NCI-H526 (cell line): ENCODE data around the gene P2RY8.
"Not testable (repeated sequence)": the region's sequence is repeated elsewhere in the genome, so short reads cannot be mapped to it uniquely, and the experiment has no call there.

Source experiments
- DNase-seq, 2 experiments: peaks; one replicate each; lab custom pipeline; 2025; lab: John Stamatoyannopoulos, UW

Gene P2RY8

DNA sequence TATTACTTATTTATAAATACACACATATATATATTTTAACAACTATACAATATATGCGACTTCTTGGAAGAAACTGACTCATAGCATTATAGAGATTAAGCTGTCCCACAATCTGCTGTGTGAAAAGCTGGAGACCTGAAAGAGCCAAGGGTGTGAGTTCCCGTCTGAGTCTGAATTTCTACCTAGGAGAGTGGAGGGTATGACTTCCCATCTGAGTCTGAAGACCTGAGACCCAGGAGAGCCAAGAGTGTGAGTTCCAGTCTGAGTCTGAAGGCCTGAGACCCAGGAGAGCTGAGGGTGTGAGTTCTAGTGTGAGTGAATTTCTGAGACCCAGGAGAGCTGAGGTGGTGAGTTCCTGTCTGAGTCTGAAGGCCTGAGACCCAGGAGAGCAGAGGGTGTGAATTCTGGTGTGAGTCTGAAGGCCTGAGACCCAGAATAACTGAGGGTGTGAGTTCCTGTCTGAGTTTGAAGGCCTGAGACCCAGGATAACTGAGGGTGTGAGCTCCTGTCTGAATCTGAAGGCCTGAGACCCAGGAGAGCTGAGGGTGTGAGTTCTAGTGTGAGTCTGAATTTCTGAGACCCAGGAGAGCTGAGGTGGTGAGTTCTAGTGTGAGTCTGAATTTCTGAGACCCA is 8.9 kb upstream of the P2RY8 start:
- DNase-seq, result no peak

GRCh38 chrX:1542994-1543725 is 6.2 kb upstream of the P2RY8 start:
- DNase-seq, result no peak

GRCh38 chrX:1539146-1539545 is 2.2 kb upstream of the P2RY8 start:
- DNase-seq, result not testable (repeated sequence)

DNA sequence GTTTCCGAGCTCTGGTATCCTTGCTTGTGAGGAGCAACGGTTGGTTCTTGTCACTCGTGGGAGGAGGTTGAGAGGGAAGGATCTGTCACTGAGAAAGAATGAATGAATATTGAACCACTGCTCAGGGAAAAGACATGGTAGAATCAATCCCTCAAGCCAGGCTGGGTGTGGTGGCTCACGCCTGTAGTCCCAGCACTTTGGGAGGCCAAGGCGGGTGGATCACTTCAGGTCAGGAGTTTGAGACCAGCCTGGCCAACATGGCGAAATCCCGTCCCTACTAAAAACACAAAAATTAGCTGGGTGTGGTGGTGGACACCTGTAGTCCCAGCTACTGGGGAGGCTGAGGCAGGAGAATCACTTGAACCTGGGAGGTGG is 718 bp upstream of the P2RY8 start:
- not testable (repeated sequence) for DNase-seq

- DNase-seq, result peak; percentile 53 to 78
Observed at GRCh38 chrX:1536712-1537030, 314 bp downstream of the P2RY8 start.

DNA sequence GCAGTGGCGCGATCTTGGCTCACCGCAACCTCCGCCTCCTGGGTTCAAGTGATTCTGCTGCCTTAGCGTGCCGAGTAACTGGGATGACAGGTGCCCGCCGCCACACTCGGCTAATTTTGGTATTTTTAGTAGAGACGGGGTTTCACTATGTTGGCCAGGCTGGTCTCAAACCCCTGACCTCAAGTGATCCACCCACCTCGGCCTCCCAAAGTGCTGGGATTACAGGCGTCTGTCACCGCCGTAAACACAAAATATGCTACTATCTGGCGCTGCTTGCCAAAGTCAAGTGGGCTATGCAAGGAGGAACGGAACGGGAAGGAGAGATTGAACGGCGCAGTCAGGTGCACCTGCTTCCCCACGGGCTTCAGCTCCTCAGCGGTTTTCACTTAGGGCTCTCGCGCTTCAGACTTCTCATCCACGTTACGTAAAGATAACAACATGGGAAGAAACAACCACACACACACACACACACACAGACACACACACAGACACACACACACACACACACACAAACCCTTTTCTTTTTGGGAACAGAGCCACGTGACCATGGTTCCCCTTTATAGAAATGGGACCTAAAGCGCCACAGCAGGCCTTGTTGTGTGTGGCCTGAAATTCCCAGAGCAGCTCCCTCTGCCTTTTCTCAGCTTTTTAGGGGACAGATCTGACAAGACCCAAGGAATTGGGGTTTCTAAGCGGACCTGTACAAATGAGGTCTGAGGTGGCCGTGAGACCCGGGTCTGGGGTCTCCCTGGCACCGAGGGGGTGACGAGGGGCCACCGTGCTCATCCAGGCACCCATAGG is 1.5 kb downstream of the P2RY8 start:
- peak; percentile 21 to 73 for DNase-seq

DNA sequence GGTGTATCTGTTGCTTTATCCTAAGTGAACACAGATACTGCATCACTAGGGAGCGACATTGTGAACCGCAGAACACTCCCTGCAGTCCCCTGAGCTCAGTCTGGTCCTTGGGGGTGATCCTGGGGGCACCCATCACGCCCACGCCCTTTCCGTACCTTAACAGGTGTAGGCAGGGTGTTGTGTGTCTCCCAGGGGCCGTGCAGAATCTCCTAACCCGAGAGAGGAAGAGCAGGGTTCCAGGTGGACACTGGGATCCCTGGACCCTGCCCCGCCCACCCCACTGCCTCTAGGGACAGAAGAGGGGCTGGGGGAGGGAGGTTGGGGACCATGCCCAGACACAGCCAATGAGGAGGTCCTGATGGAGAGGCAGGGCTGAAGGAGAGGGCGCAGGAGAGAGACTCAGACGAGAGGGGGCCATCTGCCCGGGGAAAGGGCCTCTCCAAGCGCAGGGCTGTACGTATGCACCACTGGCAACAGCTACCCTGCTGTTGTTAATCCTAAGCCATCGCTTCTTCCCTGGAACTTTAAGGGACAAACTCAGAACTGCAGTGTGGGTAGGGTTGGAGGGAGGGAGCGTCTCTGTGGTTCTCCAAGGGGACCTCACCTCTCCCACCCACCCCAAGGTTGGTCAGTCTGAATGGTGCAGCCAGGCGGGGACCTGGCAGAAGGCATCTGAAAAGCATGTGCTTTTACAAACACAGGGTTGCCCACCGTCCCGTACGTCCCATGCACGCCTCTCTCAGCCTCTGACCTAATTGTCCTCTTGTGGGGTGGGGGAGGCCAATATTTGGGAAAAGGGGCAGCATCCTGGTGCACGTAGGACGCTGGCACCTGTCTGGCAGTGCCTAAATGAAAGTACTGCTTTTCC is 2.5 kb downstream of the P2RY8 start:
- DNase-seq, result peak; percentile 71 to 86

DNA sequence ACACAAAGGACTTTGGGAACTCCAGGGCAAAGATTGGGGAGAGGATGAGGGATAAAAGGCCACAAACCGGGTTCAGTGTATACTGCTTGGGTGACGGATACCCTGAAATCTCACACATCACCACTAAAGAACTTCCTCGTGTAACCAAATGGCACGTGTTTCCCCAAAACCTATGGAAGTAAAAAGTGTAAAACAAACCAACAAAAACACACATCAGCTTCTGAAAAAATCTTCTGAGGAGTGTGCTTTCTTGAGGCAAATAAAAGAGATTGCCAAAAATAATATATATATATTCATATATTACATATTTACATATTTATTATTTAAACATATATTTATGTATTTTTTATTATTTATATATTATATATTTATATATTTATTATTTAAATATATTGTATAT is 3.9 kb downstream of the P2RY8 start:
- no peak for DNase-seq

GRCh38 chrX:1531096-1531890 is 5.7 kb downstream of the P2RY8 start:
- no peak for DNase-seq

GRCh38 chrX:1529756-1530155 is 7.2 kb downstream of the P2RY8 start:
- DNase-seq, result no peak

GRCh38 chrX:1529328-1529727 is 7.7 kb downstream of the P2RY8 start:
- no peak for DNase-seq

DNA sequence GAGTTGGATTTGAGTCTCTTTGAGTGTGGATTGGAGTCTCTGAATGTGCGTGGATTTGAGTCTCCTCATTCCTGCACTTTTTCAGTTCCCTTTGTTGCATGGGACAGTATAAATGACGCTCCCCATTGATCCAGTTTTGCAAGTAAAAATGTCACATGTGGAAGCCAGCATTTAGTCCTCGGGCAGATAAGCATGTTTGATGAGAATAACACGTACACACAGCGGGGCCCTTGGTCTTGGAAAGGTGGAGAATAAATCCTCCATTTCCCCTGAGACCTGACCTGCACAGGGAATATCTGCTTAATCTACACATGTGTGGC is 8.1 kb downstream of the P2RY8 start:
- DNase-seq, result no peak

DNA sequence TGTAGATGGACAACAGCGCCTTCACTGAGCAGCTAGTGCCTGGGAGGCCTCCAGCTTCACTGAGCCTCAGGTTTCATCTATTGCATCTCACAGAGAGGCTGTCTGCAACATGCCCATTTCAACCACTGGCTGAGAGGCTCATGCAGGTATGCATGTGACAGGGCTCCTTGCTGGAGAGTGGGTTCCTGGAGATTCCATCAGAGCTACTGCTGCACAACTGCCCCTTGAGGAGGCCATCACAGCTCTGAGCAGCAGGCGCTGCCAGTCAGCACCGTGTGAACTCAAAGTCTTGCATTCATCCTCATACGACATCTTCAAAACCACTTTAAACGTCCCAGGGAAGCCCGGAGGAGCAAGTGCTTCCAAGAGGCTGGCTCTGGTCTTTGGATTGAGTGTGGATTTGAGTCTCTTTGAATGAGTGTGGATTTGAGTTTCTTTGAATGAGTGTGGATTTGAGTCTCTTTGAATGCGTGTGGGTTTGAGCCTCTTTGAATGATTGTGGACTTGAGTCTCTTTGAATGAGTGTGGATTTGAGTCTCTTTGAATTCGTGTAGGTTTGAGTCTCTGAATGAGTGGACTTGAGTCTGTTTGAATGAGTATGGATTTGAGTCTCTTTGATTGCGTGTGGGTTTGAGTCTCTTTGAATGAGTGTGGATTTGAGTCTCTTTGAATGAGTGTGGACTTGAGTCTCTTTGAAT is 8.7 kb downstream of the P2RY8 start:
- no peak for DNase-seq

DNA sequence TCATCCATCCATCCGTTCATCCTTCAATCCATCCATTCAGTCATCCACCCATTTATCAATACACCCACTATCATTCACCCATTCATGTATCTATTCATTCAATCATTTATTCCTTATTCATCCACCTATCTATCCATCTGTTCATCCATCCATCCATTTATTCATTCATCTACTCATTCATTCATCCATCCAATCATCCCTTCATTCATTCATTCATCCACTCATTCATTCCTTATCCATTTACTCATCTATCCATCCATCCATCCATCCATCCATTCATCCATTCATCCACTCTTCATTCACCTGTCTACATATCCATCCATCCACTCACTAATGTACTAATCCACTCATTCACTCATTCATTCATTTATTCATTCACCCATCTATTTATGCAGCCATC is 9.5 kb downstream of the P2RY8 start:
- DNase-seq, result no peak

DNA sequence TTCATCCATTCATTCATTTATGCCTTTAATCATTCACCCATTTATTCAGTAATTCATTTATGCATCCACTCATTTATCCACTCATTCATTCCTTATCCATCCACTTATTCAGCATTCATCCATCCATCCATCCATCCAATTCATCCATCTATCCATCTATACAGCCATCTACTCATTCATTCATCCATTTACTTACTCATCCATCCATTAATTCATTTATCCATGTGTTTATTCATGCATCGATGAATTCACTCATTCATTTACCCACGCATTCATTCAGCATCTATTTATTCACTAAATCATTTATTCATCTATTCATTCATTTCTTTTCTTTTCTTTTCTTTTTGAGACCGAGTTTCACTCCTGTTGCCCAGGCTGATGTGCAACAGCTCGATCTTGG is 10.4 kb downstream of the P2RY8 start:
- DNase-seq, result no peak

DNA sequence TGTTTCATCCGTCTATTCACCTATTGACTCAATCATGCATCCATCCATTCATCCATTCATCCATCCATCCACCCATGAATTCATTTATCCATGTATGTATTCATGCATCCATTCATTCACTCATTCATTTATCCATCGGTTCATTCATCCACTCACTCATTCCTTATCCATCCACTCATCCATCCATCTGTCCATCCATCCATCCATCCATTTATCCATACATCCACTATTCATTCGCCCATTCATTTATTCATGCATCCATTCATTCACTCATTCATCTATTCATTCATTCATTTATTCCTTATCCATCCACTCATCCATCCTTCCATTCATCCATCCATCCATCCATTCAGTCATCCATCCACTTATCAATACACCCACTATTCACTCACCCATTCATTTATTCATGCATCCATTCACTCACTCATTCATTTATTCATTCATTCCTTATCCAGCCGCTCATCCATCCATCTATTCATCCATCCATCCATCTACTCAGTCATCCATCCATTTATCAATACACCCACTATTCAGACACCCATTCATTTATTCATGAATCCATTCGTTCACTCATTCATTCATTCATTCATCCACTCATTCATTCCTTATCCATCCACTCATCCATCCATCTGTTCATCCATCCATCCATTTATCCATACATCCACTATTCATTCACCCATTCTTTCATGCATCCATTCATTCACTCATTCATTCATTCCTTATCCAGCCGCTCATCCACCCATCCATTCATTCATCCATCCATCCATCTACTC is 11.2 kb downstream of the P2RY8 start:
- no peak for DNase-seq

- DNase-seq, result no peak
Observed at GRCh38 chrX:1524874-1525582, 12.0 kb downstream of the P2RY8 start.

DNA sequence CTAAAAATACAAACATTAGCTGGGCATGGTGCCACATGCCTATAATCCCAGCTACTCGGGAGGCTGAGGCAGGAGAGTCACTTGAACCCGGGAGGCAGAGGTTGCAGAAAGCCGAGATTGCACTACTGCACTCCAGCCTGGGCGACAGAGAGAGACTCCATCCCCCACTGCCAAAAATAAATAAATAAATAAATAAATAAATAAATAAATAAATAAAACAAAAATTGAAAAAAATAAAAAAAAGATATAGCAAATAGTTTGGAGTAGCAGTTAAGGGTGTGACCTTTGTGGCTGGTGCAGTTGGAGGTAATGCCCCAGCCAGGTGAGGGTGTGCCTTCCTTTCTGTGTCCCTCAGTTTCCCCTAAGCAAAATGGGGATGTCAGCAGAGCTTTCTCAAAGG is 14.1 kb downstream of the P2RY8 start:
- DNase-seq, result not testable (repeated sequence)

- DNase-seq, result peak; percentile 78 to 87
Observed at GRCh38 chrX:1521459-1521956, 15.5 kb downstream of the P2RY8 start.
